WERI-Rb-1 (cell line): Measurements from ENCODE around the gene CACNG8.
"Not testable (repeated sequence)": the region's sequence is repeated elsewhere in the genome, so short reads cannot be mapped to it uniquely, and the experiment has no call there.

Experiments
- DNase-seq: peaks from one replicate; pipeline ENCODE4 v3.0.0-alpha.2; 2020
- H3K27ac ChIP-seq: fragments of 250-450 bp; sonication (Bioruptor Pico); 2 replicates; pipeline ENCODE4 v1.5.1; 2020; ENCODE audit warnings: mild to moderate bottlenecking, moderate library complexity
- H3K27me3 ChIP-seq: fragments of 250-450 bp; sonication (Bioruptor Pico); 2 replicates; pipeline ENCODE4 v1.5.1; 2021; ENCODE audit warnings: mild to moderate bottlenecking, low read depth, moderate library complexity; ENCODE audit not compliant: insufficient read depth, severe bottlenecking
- H3K36me3 ChIP-seq: fragments of 250-450 bp; sonication (Bioruptor Pico); 2 replicates; pipeline ENCODE4 v1.5.1; 2020; ENCODE audit warnings: mild to moderate bottlenecking, moderate library complexity
- H3K4me3 ChIP-seq: 2 replicates; pipeline ENCODE4 v1.5.1; 2011; ENCODE audit warnings: low read depth, mild to moderate bottlenecking, control low read depth, low read length
- H3K9me3 ChIP-seq: fragments of 250-450 bp; sonication (Bioruptor Pico); 2 replicates; pipeline ENCODE4 v1.5.1; 2021; ENCODE audit warnings: mild to moderate bottlenecking, moderate library complexity; ENCODE audit not compliant: severe bottlenecking
- TF ChIP-seq, protein P1 (sequence below): IDR thresholded peaks from 2 replicates; pipeline ENCODE4 v1.5.1; 2011; ENCODE audit warnings: low read depth, mild to moderate bottlenecking, control low read depth, inconsistent platforms, low read length

CACNG8 gene

DNA sequence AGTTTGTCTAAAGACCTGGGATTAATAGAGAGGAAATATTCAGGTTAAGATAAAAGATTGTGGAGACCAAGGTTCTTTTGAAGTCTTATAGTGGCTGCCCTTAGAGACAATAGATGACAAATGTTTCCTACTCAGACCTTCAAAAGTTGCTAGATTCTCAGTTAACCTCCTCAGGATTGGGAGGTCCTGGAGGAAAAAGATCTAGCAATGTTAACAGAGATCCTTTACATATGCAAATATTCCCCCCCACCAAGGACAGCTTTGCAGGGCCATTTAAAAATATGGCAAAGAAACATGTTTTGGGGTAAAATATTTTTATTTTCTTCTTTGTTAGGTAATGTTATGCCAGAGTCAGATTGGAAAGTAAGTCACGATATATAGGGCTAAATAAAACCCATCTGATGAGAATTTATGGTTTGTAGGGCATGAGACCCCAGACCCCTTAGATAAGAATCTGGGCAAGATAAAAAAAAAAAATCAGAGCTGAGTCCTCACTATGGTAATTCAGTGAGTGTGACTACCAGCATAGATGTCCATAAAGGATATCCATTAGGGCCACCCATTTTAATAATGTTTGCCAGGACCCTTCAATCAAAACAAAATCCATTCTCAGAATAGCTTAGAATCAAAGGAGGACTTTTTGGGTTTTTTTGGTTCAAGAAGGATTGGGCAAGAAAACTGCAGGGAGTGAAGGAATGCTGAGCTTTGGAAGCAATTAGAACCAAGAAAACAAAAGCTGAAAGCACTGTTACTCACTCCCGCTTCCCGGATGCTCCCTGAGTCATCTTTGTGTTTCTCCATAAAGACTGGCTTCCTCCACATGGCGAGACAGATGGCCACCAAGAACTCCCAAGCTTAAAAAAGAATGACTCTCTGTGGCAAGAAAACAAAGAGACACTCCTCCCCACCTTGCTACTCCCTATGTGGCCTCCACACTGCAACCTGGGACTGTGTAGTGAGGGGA lies 72.8 kb downstream of the CACNG8 start:
- Histone ChIP-seq H3K4me3 (no peak overlapping the region), H3K36me3 (no peaks in the 10 kb centered on the region), H3K9me3 (no peaks in the 10 kb centered on the region), H3K27me3 (peaks cover 53% of the 10 kb centered on the region), H3K27ac (no peak overlapping the region)
- TF ChIP-seq, protein P1, sequence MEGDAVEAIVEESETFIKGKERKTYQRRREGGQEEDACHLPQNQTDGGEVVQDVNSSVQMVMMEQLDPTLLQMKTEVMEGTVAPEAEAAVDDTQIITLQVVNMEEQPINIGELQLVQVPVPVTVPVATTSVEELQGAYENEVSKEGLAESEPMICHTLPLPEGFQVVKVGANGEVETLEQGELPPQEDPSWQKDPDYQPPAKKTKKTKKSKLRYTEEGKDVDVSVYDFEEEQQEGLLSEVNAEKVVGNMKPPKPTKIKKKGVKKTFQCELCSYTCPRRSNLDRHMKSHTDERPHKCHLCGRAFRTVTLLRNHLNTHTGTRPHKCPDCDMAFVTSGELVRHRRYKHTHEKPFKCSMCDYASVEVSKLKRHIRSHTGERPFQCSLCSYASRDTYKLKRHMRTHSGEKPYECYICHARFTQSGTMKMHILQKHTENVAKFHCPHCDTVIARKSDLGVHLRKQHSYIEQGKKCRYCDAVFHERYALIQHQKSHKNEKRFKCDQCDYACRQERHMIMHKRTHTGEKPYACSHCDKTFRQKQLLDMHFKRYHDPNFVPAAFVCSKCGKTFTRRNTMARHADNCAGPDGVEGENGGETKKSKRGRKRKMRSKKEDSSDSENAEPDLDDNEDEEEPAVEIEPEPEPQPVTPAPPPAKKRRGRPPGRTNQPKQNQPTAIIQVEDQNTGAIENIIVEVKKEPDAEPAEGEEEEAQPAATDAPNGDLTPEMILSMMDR: no peak
- no peak for DNase-seq

DNA sequence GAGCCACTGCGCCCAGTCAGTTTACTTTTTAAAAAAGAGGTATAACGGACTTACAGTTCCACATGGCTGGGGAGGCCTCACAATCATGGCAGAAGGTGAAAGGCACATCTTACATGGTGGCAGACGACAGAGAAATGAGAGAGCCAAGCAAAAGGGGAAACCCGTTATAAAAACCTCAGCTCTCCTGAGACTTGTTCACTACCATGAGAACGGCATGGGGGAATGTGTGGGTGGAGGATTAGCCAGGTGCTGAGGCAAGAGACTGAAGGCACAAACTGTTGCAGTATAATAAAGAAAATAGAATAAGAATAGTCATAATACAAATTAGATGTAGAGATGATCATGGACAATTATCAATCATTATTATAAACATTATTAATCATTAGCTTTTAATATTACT lies 73.8 kb downstream of the CACNG8 start:
- H3K36me3 ChIP-seq, DNase-seq, H3K4me3 ChIP-seq, H3K27ac ChIP-seq, H3K9me3 ChIP-seq: not testable (repeated sequence)
- peaks cover 52% of the 10 kb centered on the region for H3K27me3 ChIP-seq
